ENCODE data around the gene ZRANB2.
A peak's percentile ranks its signal among the peaks of the same experiment; 100 is the strongest.

The ZRANB2 gene

DNA sequence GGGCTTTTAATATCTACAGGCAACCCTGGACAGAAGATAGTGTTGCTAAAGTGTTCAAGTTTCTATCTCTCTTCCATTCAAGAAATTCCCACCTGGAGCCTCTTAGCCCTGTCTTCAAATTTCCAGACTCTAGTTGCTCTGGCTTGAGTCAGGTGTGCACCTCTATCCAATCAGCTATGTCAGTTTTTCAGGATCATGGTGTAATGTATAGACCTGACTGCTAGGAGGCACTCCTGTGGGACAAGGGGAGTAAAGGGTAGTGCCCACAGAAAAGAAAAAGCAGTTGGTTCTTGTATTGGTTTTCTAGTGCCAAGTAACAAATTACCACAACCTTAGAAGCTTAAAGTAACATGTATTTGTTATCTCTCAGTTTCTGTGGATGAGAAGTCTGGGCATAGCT, 6.2 kb upstream of the ZRANB2 start:
- DNase-seq, result no peak
- TF ChIP-seq GATA1 (IDR thresholded peaks at IDR 0.05; ENCODE audit: low read depth, low read length) (no peak), POLR2A (IDR thresholded peaks at IDR 0.05; ENCODE audit: low read length) (no peak)

DNA sequence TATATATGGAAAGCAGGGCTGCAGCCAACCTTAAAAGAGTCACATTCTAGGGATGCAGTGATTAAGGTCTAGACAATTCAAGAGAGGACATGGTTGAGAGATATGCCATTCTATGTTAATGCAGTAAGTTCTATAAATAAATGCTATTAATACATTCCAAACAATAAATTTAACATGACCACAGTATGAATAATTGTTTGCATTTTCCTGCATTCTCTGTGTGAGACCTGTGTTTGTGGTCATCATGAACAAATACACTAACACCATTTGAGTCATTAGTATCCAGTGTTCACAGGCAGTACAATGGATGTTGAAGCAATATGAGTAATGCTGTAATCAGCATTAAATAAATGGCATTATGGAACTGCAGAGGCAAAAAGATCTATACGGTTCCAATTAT, 5.5 kb upstream of the ZRANB2 start:
- DNase-seq, result no peak
- TF ChIP-seq GATA1 (IDR thresholded peaks at IDR 0.05; ENCODE audit: low read depth, low read length) (no peak), POLR2A (IDR thresholded peaks at IDR 0.05; ENCODE audit: low read length) (no peak)

DNA sequence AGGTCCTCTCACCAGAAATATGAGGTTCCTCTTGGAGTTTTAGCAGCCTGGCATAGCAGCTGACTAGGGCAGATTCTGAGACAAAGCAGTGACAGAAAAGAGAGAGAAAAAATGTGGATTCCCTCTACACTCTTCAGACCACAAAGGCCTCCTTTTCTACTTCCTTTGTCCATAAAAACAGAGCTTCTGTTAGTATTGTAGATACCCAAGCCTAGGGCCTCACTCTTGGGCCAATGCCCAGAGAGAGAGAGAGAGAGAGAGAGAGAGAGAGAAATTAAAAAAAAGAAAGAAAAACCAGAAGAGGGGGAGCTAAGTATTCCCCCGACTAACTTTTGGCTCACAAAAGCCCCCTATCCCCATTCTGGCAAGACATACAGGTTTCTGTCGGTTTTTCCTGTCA, 2.4 kb upstream of the ZRANB2 start:
- no peak for TF ChIP-seq GATA1 (IDR thresholded peaks at IDR 0.05; ENCODE audit: low read depth, low read length)
- TF ChIP-seq POLR2A (IDR thresholded peaks at IDR 0.05; ENCODE audit: low read length), result no peak
- no peak for DNase-seq

DNA sequence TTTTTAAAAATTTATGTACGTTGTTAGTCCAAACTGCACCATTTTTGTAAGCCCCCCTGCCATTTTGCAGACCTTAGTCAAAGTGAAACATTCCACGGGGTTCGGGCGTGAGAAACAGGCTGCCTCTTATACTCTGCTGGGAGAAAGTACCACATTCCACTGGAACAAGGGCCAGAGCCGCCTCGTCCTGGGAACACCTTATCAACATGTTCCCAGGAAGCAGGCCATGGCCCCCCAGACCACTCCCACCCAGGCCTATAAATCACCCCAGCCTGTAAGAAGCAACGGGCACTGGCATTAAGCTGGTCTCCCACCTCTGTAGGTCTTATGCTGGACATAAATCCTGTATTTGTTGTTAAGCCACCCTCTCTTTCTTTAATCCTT, 854 bp upstream of the ZRANB2 start:
- TF ChIP-seq POLR2A (IDR thresholded peaks at IDR 0.05; ENCODE audit: low read length) (no peak), GATA1 (IDR thresholded peaks at IDR 0.05; ENCODE audit: low read depth, low read length) (no peak)
- DNase-seq, result peak in 1 of 2 experiments; percentile 27

DNA sequence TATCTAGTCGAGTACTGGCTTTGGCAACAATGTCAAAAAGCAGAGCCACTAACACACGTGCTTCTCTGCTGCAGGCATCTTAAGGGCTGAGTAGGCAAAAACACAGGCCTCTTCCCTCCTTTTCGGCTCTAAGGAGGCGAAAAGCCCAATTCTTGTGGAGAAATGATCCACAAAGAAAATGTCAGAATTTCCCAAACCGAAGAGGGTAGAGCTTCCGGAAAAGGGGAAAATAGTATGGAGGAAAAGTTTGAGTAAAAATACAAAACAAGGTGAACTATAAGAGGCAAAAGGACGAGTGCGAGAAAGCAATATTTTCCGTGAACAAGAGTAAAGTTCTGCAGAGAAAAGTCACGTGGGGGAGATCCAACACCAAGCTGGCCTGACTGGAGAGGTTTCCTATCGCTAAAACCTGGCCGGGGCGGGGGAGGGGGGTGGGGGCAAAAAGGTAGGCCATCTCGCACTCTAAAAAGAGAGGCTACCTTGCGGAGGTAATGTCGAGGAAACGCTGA, 551 bp downstream of the ZRANB2 start:
- peak; percentile 70 to 76 for DNase-seq
- TF ChIP-seq POLR2A (IDR thresholded peaks at IDR 0.05; ENCODE audit: low read length), result no peak
- no peak for TF ChIP-seq GATA1 (IDR thresholded peaks at IDR 0.05; ENCODE audit: low read depth, low read length)

DNA sequence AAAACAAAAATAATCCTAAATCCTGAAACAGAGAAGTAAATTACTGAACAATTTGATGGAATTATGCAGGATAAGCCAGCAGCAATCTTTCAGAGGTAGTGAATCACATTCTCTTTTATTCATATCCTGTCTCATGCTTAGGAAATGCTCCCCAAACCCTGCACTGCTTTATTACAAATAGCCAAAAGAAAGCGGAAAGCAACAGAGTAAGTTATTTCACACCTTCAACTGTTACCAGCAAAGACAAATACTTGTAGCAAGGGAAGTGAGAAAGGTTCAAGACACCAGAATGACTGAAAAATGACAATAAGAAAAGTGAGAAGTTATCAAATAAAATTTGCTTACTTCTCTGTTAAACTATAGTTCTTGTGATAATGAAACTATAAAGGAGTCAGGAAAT, 6.2 kb downstream of the ZRANB2 start:
- TF ChIP-seq POLR2A (IDR thresholded peaks at IDR 0.05; ENCODE audit: low read length) (no peak), GATA1 (IDR thresholded peaks at IDR 0.05; ENCODE audit: low read depth, low read length) (no peak)
- no peak for DNase-seq

DNA sequence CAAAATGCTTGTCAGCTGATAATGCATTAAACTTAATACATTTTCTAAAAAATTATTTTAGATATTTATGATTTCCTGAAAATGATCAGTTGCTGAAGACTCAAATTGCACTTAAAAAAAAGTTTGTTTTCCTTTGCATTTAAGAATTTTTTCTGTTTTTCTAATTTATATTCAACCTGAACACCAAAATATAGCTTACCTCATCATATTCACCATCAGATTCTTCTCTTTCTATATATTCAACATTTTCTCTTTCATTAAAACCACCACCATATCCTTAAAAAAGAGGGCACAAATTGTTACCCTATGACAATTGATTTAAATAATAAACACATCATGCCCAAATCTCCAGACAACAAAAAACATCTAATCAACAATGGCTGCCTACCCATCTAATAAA, 8.6 kb downstream of the ZRANB2 start:
- TF ChIP-seq POLR2A (IDR thresholded peaks at IDR 0.05; ENCODE audit: low read length) (no peak), GATA1 (IDR thresholded peaks at IDR 0.05; ENCODE audit: low read depth, low read length) (no peak)
- no peak for DNase-seq

DNA sequence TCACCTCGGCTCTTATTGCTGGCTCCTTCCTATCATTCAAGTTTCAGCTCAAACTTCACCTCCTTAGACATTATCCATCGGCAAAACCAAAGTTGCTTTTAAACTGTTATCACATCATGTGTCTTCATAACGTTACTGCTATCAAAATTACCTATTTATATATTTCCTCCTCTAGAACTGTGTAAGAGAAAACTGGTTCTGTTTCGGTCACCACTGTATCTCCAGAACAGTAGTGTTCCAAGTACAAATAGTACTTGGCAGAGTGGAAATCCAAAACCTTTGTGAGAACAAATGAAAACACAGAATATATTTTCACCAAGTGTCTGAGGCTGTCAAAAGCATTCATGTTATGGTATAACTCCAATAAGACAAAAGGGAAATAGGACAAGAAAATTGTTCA, 9.1 kb downstream of the ZRANB2 start:
- no peak for DNase-seq
- no peak for TF ChIP-seq POLR2A (IDR thresholded peaks at IDR 0.05; ENCODE audit: low read length)
- no peak for TF ChIP-seq GATA1 (IDR thresholded peaks at IDR 0.05; ENCODE audit: low read depth, low read length)

DNA sequence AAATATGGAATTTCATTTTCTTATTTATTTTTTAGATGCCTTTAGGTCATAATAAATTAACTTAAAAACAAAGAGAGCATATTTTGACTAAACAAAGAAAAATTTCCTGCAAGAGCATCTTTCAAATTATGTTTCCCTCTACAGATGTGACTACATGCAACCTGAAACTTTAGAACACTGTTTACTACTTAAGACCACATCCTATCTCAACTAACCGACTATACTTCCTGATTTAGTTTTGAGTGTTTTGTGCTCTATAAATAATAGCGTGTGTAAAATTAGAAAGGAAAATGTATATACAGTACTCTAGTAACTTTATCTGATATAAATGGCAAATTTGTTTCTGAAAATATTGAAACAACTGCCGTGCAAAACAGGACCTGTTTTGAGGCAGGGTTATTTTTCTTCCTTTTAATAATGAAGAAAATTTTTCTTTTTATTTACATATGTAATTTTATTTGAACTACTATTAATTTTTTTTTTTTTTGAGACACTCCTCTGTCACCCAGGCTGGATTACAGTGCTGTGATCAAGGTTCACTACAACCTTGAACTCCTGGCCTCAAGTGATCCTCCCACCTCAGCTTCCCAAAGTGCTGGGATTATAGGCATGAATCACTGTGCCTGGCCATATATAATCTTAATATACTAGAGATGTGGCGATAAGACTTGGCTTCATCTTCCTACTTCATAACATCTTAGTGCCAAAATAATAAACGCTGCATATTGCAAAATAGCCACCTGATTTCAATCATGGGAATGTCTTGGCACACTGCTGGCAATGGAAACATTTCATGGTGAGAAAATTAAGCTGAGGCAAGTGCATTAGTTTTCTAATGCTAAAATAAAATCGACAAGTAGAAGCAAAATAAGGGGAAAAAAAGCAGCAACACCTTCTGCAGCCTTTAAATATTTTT, 12.3 kb downstream of the ZRANB2 start:
- TF ChIP-seq GATA1 (IDR thresholded peaks at IDR 0.05; ENCODE audit: low read depth, low read length), result no peak
- TF ChIP-seq POLR2A (IDR thresholded peaks at IDR 0.05; ENCODE audit: low read length), result no peak
- no peak for DNase-seq

DNA sequence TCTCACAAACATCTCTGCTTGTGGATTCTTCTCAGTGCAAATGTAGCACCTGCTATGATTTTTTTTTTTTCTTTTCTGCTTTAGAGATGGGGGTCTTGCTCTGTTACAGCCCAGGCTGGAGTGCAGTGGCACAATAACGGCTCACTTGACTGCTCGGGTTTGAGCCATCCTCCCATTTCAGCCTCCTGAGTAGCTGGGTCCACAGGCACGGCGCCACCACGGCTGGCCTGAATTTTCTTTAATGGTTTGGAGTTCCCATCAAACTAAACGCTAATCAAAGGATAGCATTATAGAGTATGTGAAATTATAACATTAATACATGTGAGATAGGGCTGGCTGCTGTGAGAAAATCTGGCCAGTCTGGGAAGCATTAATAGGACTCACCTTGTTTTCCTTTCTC, 26.0 kb downstream of the ZRANB2 start:
- no peak for DNase-seq
- no peak for TF ChIP-seq GATA1 (IDR thresholded peaks at IDR 0.05; ENCODE audit: low read depth, low read length)
- TF ChIP-seq POLR2A (IDR thresholded peaks at IDR 0.05; ENCODE audit: low read length), result no peak

DNA sequence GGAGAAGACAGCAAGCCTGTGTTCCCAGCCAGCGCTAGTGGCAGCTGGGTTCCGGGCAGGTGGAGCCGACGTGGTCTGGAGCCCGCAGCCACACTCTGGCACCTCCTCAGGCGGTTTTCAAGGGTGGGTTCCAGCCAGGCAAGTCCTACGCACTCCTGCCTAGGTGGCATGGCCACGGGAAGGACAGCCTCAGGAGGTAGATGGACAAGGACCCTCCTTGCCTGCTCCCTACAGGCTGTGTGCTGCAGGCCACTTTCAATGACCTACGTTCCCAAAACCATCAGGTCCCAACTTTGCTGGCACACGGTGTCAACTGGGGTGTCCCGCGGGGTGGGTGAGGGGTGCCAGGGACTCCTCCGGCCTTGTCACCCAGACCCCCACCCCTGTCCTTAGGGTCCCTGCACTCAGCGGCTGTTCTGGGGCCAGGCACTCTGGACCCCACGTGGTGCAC, 26.5 kb downstream of the ZRANB2 start:
- DNase-seq, result no peak
- TF ChIP-seq POLR2A (IDR thresholded peaks at IDR 0.05; ENCODE audit: low read length) (no peak), GATA1 (IDR thresholded peaks at IDR 0.05; ENCODE audit: low read depth, low read length) (no peak)

DNA sequence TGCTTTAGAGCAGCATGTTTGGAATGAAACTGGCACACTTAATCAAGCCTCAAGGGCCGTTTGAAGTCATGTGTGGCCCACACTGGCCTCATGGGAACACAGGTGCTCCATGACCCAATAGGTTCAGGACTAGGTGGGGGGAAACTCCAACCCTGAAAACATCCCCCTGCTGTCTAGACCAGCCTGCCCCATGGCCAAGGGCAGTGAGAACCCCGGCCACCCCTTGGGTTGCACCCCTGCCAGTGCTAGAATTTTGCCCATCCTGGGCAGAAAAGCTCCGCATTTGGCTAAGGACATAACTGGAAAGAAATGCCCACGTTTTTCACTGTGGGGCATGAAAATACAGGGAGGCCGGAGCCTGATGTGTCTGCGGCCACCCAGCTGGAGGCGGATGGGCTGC, 27.1 kb downstream of the ZRANB2 start:
- DNase-seq, result peak in 1 of 2 experiments; percentile 6

DNA sequence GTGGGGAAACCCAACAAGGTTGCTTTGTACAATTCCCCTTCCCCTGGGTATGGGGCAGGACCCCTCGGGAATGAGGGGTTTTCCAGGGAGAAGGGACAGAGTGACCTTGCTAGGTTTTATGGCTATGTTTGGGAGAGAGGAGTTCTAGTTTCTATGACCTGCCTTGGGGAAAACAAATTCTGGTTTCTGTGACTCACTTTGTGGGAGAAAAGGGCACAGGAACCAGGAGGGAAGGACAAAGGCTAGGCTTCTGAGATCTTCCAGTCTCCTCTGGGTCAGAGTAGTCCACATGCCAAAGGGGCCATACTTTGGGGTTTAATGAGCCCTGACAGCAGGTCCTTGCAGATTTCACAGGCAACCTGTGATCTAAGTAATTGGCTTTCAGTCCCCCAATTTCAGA, 27.7 kb downstream of the ZRANB2 start:
- DNase-seq, result no peak
- TF ChIP-seq GATA1 (IDR thresholded peaks at IDR 0.05; ENCODE audit: low read depth, low read length) (no peak), POLR2A (IDR thresholded peaks at IDR 0.05; ENCODE audit: low read length) (no peak)

More for the DNA sequence above, 27.1 kb downstream of the ZRANB2 start:
- TF ChIP-seq GATA1 (IDR thresholded peaks at IDR 0.05; ENCODE audit: low read depth, low read length), result no peak
- no peak for TF ChIP-seq POLR2A (IDR thresholded peaks at IDR 0.05; ENCODE audit: low read length)

DNA sequence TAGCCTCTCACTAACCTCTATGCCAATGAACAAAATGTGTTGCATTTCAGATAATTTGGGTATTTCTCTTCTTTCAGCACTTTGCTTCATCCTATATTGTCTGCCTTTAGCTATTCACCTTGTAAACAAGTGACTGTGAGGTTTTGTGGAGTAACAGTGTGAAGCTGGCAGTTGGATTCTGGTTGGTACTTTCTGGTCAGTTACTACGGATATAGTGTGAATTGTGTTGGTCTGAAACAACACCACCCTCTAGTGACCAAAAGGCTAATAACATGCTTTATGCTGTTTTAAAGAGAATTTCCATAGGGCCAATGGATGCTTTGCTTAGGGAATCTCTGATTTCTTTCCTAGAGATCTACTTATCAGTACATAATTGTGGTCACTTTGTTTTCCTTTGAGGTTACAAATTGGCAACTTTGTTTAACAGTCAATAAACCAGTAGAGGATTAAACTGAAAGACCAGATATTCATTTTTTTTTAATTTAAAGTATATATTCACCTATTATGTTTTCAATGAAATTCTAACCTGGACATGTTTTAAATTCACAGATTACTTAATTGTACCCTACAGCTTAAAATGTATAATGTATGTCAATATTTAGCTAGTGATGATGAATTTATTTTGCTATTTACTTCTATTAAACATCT, 30.8 kb downstream of the ZRANB2 start:
- no peak for TF ChIP-seq POLR2A (IDR thresholded peaks at IDR 0.05; ENCODE audit: low read length)
- no peak for TF ChIP-seq GATA1 (IDR thresholded peaks at IDR 0.05; ENCODE audit: low read depth, low read length)
- peak; percentile 75 to 85 for DNase-seq

Data from erythroblast (primary cell).